Ishikawa (cell line): Measurements from ENCODE around the gene RNASE8.

ENCODE experiments used
- CEBPB ChIP-seq: IDR thresholded peaks from 2 replicates; pipeline ENCODE4 v1.6.1; 2012
- CREB1 ChIP-seq: IDR thresholded peaks from 2 replicates; pipeline ENCODE4 v1.6.1; 2012; ENCODE audit warnings: low read depth
- EGR1 ChIP-seq: IDR thresholded peaks from 2 replicates; pipeline ENCODE4 v1.6.1; 2012
- EP300 ChIP-seq: IDR thresholded peaks from 2 replicates; pipeline ENCODE4 v1.6.1; 2012; ENCODE audit warnings: borderline replicate concordance
- FOXM1 ChIP-seq: IDR thresholded peaks from 2 replicates; pipeline ENCODE4 v1.6.1; 2012; ENCODE audit warnings: low read depth, borderline replicate concordance
- NFIC ChIP-seq: IDR thresholded peaks from 2 replicates; pipeline ENCODE4 v1.6.1; 2012
- RAD21 ChIP-seq: IDR thresholded peaks from 2 replicates; pipeline ENCODE4 v1.6.1; 2012; ENCODE audit warnings: low read depth
- TAF1 ChIP-seq: IDR thresholded peaks from 2 replicates; pipeline ENCODE4 v1.6.1; 2012; ENCODE audit warnings: low read depth, mild to moderate bottlenecking
- TCF12 ChIP-seq: IDR thresholded peaks from 2 replicates; pipeline ENCODE4 v1.6.1; 2012; ENCODE audit warnings: low read depth
- TEAD4 ChIP-seq: IDR thresholded peaks from 2 replicates; pipeline ENCODE4 v1.6.1; 2012
- YY1 ChIP-seq: IDR thresholded peaks from 2 replicates; pipeline ENCODE4 v1.6.1; 2012; ENCODE audit warnings: low read depth
- ZBTB7A ChIP-seq: IDR thresholded peaks from 2 replicates; pipeline ENCODE4 v1.6.1; 2012; ENCODE audit warnings: low read depth
- TF ChIP-seq, protein P1 (sequence below): IDR thresholded peaks from 2 replicates; pipeline ENCODE4 v1.6.1; 2012
- TF ChIP-seq, protein P2 (sequence below): IDR thresholded peaks from 2 replicates; pipeline ENCODE4 v1.6.1; 2012
- TF ChIP-seq, protein P3 (sequence below): IDR thresholded peaks from 2 replicates; pipeline ENCODE4 v1.6.1; 2012; ENCODE audit warnings: low read depth, mild to moderate bottlenecking

Gene RNASE8

GRCh38 chr14:21063479-21063878, 5.9 kb downstream of the RNASE8 start:
- TF ChIP-seq YY1: no peak
- TF ChIP-seq, protein P1, sequence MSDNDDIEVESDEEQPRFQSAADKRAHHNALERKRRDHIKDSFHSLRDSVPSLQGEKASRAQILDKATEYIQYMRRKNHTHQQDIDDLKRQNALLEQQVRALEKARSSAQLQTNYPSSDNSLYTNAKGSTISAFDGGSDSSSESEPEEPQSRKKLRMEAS: no peak
- TF ChIP-seq TEAD4: peak; percentile 68

- TF ChIP-seq RAD21 (peak; percentile 64), CEBPB (no peak)
Measured at GRCh38 chr14:21066882-21067502, 9.4 kb downstream of the RNASE8 start.

DNA sequence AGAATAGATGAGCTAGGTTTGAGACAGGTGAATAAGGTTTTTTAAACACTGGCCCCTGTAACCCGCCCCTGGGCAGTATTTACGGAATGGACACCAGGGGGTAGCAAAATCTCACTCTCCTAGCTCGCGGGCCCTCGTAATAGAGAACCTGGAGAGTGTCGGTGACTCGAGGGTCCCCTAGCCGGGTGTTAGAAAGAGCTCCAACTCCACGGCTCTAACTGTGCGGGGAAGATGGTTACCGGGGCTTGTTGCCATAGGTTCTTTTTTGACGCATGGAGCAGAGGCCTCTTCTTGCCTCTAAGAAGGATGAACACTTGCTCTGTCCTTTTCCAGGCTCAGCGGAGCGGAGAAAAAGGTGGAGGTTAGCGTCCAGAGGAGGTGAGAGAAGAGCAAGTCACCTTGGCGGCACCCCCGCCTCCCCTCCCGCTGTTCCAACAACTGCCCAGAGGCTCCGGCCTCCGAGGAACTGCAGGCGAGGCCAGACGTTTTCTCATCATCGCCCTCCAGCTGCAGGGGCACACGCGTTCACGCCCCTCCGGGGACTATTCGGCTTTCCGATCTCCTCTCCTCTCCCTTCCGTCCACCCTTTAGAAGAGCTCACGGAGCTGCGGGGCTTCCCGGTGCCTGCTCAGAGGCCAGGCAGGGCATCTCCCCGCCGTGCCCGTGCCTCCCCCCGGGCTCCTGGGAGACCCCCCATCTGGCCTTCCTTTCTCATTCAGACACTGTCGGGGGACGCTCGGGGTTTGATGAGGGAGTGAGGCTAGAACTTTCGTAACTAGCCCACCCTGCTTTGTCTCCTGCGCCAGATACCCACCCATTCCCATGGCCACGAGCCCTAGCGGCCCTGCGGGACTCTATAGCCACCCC, 11.1 kb downstream of the RNASE8 start:
- TF ChIP-seq CREB1 (no peak), YY1 (no peak), RAD21 (peak; percentile 65)

- TF ChIP-seq TAF1: no peak
Measured at GRCh38 chr14:21069388-21070082, 11.9 kb downstream of the RNASE8 start.

DNA sequence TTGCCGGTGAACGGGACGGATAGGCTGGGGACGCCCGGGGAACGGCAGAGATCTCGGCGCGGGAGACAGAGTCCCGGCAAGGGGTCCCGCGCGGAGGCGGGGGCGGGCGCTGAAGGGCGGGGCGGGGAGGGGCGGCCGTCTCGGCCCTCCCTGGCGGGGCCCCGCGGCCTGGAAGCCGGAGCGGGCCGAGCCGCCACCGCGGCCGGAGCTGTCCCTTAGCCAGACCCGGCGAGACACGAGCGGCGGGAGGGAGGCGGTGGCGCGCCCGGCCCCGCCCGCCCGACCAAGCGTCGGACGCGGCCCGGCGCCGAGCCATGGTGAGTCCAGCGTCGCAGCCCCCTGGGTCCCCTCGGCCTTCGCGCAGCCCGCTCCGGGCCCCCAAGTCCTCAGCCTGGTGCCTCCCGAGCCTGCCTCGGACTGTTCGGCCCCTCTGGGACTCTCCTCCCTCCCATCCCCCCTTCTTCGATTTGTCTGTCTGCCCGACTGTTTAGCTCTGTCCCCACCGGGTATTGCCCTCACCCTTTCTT, 12.5 kb downstream of the RNASE8 start, which contains the start of gene ARHGEF40:
ARHGEF40 (plus strand) TSS at position 222 of the 527 bp plus-strand sequence; CDS start at position 315, 93 bp downstream.
- TF ChIP-seq, protein P1: no peak
- TF ChIP-seq EGR1: peak; percentile 70

DNA sequence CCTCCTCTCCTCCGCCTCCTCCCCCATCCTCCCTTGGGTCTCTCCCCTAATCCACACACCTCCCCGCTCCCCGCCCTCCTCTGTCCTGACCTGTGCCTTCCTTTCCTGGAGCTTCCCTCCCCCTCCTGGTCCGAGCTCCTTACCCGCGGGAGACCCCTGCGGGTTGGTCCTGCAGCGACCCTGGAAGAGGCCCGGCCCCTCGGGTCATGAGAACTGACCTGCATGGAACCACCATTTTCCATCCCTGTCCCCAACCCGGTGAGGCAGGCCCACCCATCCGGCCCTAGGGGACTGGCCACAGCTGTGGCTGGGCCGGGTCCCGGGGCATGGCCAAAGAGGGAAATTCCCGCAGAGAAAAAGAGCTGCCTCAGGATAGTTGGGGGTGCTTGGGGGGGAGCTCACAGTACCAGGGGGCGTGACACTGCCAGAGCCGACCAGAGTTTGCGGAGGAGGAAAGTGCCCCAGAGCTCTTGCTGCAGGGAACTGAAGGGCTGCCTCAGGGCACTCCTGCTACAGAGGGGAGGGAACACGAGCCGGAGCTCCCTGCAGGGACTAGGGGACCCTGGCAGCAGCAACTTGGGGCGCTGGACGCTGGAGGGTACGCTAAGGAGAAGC, 13.1 kb downstream of the RNASE8 start:
- TF ChIP-seq TEAD4 (no peak), ZBTB7A (peak; percentile 60; the same call in 1 of the 2 replicates), NFIC (no peak), CREB1 (no peak), TAF1 (0 out of 2 replicates have a peak, but pooled peaks have one; percentile 32), EGR1 (0 out of 2 replicates have a peak, but pooled peaks have one; percentile 21), FOXM1 (no peak)
- TF ChIP-seq, protein P2, sequence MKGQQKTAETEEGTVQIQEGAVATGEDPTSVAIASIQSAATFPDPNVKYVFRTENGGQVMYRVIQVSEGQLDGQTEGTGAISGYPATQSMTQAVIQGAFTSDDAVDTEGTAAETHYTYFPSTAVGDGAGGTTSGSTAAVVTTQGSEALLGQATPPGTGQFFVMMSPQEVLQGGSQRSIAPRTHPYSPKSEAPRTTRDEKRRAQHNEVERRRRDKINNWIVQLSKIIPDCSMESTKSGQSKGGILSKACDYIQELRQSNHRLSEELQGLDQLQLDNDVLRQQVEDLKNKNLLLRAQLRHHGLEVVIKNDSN: no peak
- TF ChIP-seq, protein P1: peak; percentile 32; the same call in 1 of the 2 replicates
- TF ChIP-seq, protein P3, sequence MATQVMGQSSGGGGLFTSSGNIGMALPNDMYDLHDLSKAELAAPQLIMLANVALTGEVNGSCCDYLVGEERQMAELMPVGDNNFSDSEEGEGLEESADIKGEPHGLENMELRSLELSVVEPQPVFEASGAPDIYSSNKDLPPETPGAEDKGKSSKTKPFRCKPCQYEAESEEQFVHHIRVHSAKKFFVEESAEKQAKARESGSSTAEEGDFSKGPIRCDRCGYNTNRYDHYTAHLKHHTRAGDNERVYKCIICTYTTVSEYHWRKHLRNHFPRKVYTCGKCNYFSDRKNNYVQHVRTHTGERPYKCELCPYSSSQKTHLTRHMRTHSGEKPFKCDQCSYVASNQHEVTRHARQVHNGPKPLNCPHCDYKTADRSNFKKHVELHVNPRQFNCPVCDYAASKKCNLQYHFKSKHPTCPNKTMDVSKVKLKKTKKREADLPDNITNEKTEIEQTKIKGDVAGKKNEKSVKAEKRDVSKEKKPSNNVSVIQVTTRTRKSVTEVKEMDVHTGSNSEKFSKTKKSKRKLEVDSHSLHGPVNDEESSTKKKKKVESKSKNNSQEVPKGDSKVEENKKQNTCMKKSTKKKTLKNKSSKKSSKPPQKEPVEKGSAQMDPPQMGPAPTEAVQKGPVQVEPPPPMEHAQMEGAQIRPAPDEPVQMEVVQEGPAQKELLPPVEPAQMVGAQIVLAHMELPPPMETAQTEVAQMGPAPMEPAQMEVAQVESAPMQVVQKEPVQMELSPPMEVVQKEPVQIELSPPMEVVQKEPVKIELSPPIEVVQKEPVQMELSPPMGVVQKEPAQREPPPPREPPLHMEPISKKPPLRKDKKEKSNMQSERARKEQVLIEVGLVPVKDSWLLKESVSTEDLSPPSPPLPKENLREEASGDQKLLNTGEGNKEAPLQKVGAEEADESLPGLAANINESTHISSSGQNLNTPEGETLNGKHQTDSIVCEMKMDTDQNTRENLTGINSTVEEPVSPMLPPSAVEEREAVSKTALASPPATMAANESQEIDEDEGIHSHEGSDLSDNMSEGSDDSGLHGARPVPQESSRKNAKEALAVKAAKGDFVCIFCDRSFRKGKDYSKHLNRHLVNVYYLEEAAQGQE: no peak

- TF ChIP-seq EGR1 (peak; percentile 86), CEBPB (no peak), RAD21 (no peak), CREB1 (no peak), TAF1 (0 out of 2 replicates have a peak, but pooled peaks have one; percentile 23), YY1 (no peak), EP300 (no peak), ZBTB7A (peak; percentile 85), TEAD4 (0 out of 2 replicates have a peak, but pooled peaks have one; percentile 3), FOXM1 (no peak), NFIC (no peak), TCF12 (no peak)
- TF ChIP-seq, protein P3: no peak
- TF ChIP-seq, protein P1: no peak; the same call in none of the 2 replicates
- TF ChIP-seq, protein P2: no peak
Measured at GRCh38 chr14:21071225-21072030, 13.8 kb downstream of the RNASE8 start.
